Tracheal epithelial cell (primary cell): Measurements from ENCODE around the gene BOD1. TPM values are rescaled to one million over a fixed set of nuclear protein-coding genes. Genes with fewer than 3 reads are reported as not detected.

ENCODE experiments used
- total RNA-seq: library from RNA; depleted of rRNA; stranded (reverse); fragments of >200 nt; gene quantifications from 2 replicates; pipeline ENCODE4 v1.2.1, GENCODE V29; 2014

The BOD1 gene
- 78.4 and 86.3 TPM in 2 replicates for total RNA-seq

GRCh38 chr5:173616577-173617118, at the start of gene BOD1:
Gene BOD1, minus strand, starts transcription at chr5:173616650. Its CDS starts 214 bp downstream, at chr5:173616436.

